ENCODE measurements around the gene DNM1.

DNA sequence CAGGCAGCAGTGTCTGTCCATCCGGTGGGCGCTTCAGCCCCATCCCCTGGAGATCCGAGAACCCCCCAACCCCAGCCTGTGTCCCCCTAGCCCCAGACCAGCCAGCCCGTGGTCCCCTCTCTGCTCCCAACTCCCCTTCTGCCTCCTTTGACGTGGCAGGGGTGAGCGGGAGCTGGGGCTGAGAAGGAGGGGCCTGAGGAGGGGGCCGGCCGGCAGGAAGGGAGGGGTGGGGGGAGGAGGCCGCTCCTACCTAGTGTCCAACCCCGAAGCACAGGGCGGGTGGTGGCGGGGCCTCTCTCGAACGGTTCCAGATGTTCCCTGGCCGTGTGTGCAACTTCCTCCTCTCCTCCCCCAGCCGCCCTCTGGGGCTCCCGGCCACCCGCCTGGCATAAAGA lies 41.7 kb downstream of the DNM1 start:
- TF ChIP-seq CTCF (IDR thresholded peaks at IDR 0.05) (no peak), POLR2A (IDR thresholded peaks at IDR 0.05) (no peak)

Data from testis (tissue), 2 donors.